ENCODE results near the gene SIGLEC9. TPM values are rescaled to one million over a fixed set of nuclear protein-coding genes. Genes with fewer than 3 reads are reported as not detected.

The SIGLEC9 gene
- total RNA-seq, 1 donor: not detected

DNA sequence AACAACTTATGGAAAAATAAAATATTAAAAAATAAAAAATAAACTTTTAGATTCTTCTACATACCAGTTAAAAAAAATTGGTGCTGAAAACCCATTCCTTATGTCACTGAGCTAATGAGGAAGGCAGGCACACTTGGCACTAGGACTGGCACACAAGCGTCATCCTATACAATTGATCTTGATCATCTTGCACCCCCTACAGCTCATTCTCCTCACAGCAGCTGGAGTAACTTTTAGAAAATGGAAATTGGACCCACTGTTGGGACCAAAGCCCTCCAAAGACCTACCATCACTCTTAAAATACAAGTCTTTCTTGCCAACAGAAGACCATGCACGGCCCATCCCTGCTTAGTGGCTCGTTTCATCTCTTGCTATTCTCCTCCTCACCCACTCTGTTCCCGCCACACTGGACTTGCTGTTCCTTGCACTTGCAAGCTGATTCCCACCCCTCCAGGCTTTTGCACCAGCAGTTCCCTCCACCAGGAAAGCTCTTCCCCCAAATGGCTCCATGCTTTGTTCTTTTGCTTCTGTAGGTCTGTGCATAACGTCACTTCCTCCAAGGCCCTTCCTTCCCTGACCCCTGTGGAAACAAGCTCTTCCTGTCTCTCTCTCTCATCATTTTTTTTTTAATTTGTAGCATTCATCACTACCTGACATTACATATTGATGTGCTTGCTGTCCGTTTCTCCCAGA lies 28.1 kb upstream of the SIGLEC9 start:
- peak; percentile 5 for TF ChIP-seq CTCF (IDR thresholded peaks at IDR 0.05; ENCODE audit: insufficient read depth, low read depth, low read length)
- H3K4me3 ChIP-seq (ENCODE audit: low read depth, low read length): no peak overlapping the region
- DNase-seq (ENCODE audit: low read depth): no peak

DNA sequence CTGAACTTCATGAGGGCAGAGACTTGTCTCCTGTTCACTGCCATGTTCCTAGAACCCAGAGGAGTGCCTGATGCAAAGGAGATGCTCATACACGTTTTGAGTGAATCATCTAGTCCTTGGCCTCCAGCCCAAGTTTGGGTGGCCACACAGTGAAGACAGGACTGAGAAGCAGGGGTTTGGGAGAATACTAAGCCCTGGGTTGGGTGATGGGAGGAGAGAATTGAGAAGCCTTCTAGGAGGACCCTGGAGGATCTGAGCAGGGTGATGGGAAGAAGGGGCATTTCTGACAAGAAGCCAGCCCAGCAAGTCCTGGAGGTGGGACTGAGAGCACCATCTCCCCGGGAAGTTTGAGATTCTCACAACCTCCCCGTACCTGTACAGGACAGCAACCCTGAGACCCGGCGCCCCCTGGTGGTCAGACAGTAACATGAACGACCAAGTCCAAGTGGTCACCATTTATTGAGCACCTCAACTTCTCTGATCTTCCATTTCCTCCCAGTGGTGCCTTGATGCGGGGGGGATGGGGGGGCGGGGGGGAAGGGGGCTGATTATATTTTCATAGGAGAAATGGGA lies 27.5 kb upstream of the SIGLEC9 start:
- DNase-seq (ENCODE audit: low read depth): peak; percentile 45
- TF ChIP-seq CTCF (IDR thresholded peaks at IDR 0.05; ENCODE audit: insufficient read depth, low read depth, low read length): peak; percentile 67
- H3K4me3 ChIP-seq (ENCODE audit: low read depth, low read length): no peak overlapping the region

- no peak overlapping the region for H3K4me3 ChIP-seq (ENCODE audit: low read depth, low read length)
- TF ChIP-seq CTCF (IDR thresholded peaks at IDR 0.05; ENCODE audit: insufficient read depth, low read depth, low read length): no peak
- DNase-seq (ENCODE audit: low read depth): no peak
Observed at GRCh38 chr19:51097796-51098195, 26.9 kb upstream of the SIGLEC9 start.

- no peak for TF ChIP-seq CTCF (IDR thresholded peaks at IDR 0.05; ENCODE audit: insufficient read depth, low read depth, low read length)
- no peak for DNase-seq (ENCODE audit: low read depth)
- no peak overlapping the region for H3K4me3 ChIP-seq (ENCODE audit: low read depth, low read length)
Observed at GRCh38 chr19:51098365-51099046, 26.2 kb upstream of the SIGLEC9 start.

- no peak for DNase-seq (ENCODE audit: low read depth)
Observed at GRCh38 chr19:51099047-51099382, 25.7 kb upstream of the SIGLEC9 start.

DNA sequence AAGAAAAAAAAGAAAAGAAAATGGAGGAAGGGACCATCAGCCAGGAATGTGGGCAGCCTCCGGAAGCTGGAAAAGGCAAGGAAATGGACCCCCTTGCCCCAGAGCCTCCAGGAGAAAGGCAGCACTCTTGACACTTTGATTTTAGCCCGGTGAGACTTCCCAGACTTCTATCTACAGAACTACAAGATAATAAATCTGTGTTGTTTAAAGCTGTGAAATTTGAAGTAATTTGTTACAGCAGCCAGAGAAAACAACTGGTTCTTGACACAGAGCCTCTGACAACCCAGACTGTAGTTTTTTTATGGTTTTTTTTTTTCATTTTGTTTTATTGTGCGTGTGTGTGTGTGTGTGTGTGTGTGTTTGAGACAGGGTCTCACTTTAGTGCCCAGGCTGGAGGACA lies 24.1 kb upstream of the SIGLEC9 start:
- DNase-seq (ENCODE audit: low read depth): no peak
- no peak overlapping the region for H3K4me3 ChIP-seq (ENCODE audit: low read depth, low read length)
- no peak for TF ChIP-seq CTCF (IDR thresholded peaks at IDR 0.05; ENCODE audit: insufficient read depth, low read depth, low read length)

More at GRCh38 chr19:51099047-51099382, 25.7 kb upstream of the SIGLEC9 start:
- TF ChIP-seq CTCF (IDR thresholded peaks at IDR 0.05; ENCODE audit: insufficient read depth, low read depth, low read length): no peak
- H3K4me3 ChIP-seq (ENCODE audit: low read depth, low read length): no peak overlapping the region

Data from fibroblast of villous mesenchyme (primary cell).